ENCODE results near the gene AK9.
"Not testable (repeated sequence)": the region's sequence is repeated elsewhere in the genome, so short reads cannot be mapped to it uniquely, and the experiment has no call there.

AK9 gene

GRCh38 chr6:109655761-109656262, 35.2 kb downstream of the AK9 start:
- no peak for DNase-seq
- in situ Hi-C loops (cut with HindIII; ENCODE audit: low pct_ligation_motif_present, low pct_unique_long_range_greater_than_20kb, low sequenced_read_pairs): no loop called here

GRCh38 chr6:109653264-109653663, 37.7 kb downstream of the AK9 start:
- in situ Hi-C loops (cut with HindIII; ENCODE audit: low pct_ligation_motif_present, low pct_unique_long_range_greater_than_20kb, low sequenced_read_pairs): no loop called here

GRCh38 chr6:109644131-109644530, 46.9 kb downstream of the AK9 start:
- no peak for DNase-seq
- in situ Hi-C loops (cut with HindIII; ENCODE audit: low pct_ligation_motif_present, low pct_unique_long_range_greater_than_20kb, low sequenced_read_pairs): no loop called here

More at GRCh38 chr6:109653264-109653663, 37.7 kb downstream of the AK9 start:
- DNase-seq: no peak

GRCh38 chr6:109632405-109632804, 58.6 kb downstream of the AK9 start:
- in situ Hi-C loops (cut with HindIII; ENCODE audit: low pct_ligation_motif_present, low pct_unique_long_range_greater_than_20kb, low sequenced_read_pairs): no loop called here
- no peak for DNase-seq

DNA sequence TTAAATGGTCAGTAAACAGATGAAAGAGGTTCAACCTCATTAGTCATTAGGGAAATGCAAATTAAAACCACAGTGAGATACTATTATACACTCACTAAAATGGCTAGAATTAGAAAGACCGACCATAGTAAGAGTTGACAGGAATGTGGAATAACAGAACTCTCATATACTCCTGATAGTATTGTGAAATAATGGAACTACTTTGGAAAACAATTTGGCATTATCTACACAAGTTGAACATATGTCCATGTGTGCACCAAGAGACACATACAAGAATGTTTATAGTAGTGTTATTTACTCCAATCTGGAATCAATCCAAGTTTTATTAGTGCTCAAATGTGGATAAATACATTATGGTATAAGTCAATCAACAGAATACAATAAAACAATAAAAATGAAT, 59.6 kb downstream of the AK9 start:
- DNase-seq: no peak
- in situ Hi-C loops (cut with HindIII; ENCODE audit: low pct_ligation_motif_present, low pct_unique_long_range_greater_than_20kb, low sequenced_read_pairs): no loop called here

DNA sequence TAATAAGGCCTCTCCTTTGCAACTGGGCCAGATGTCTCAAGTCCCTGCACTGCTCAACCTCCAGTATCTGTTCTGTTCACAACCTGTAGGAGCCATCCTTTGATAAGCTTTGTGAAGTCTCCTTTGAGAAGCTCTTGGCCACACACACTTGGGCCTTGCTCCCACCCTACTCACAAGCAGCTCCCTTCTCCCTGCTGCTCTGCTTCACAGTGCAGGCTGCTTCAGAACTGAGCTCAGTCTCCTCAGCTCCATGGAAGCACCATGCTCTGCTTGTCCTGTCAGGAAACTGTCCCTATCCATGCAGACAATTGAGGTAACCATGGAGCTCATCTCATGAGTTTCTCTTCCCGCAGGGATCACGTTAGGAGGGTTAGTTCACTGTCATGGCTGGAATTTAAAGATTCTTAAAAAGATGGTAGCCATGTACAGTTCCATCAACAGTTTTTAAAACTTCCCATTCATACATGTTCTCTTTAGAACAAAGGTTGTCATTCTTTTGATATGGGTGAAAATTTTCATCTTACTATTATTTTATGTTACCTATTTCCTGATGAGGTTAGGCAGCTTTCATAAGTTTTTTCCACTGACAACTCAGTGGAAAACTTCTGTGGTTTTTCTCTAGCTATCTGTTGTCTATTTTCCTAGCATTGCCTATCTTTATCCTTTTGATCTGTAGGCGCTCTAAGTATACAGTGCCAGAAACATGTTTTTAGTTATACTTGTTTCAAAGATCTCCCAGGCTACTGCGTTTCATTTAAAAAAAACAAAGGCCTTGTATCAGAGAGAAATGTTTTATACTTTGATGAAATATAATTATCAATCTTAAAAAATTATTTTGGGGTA, 62.6 kb downstream of the AK9 start:
- DNase-seq: no peak
- in situ Hi-C loops (cut with HindIII; ENCODE audit: low pct_ligation_motif_present, low pct_unique_long_range_greater_than_20kb, low sequenced_read_pairs): no loop called here

DNA sequence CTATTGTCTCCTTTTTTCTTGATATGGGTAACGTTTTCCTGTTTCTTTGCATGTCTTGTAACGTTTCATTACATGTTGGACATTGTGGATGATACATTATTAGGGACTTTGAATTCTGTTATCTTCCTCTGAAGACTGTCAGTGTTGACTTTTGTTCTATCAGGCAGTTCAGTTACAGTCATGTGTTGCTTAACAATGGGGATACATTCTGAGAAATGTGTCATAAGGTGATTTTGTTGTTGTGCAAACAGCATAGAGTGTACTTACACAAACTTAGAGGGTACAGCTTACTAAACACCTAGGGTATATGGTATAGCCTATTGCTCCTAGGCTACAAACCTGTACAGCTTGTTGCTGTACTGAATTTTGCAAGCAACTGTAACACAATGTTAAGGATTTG, 64.7 kb downstream of the AK9 start:
- no peak for DNase-seq
- in situ Hi-C loops (cut with HindIII; ENCODE audit: low pct_ligation_motif_present, low pct_unique_long_range_greater_than_20kb, low sequenced_read_pairs): no loop called here

DNA sequence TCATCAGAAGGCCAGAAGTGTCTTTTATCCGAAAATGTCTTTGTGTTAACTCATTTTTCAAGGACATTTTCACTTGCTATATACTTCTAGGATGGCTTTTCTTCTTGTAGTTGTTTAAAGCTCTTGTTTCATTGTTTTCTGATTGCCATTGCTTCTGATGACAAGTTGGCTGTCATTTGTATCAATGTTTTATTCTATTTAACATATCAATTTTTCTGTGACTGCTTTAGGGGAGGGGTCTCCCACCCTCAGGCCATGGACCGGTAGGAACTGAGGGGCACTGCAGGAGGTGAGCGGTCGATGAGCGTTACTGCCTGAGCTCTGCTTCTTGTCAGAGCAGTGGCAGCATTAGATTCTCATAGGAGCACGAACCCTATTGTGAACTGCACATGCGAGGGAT, 65.8 kb downstream of the AK9 start:
- DNase-seq: no peak
- in situ Hi-C loops (cut with HindIII; ENCODE audit: low pct_ligation_motif_present, low pct_unique_long_range_greater_than_20kb, low sequenced_read_pairs): no loop called here

GRCh38 chr6:109623288-109623687, 67.7 kb downstream of the AK9 start:
- DNase-seq: no peak
- in situ Hi-C loops (cut with HindIII; ENCODE audit: low pct_ligation_motif_present, low pct_unique_long_range_greater_than_20kb, low sequenced_read_pairs): no loop called here

DNA sequence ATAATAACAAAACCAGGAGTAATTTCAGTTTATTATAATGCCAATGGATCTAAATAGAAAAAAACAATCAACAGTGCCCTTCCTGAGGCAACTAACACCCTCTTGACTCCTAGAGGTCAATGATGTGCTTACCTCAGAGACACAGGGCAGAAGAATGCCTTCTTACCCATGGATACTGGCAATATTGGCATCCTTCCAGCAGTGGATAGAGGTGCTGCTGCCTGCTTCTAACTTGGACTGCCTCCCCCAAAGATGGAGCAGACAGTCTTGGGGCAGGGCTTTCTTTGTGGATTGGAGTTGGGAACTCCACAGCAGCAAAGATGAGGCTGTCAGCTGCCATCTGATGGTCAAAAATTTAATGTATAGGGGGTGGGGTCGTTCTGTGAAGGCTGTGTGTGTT, 78.7 kb downstream of the AK9 start:
- no peak for DNase-seq
- in situ Hi-C loops (cut with HindIII; ENCODE audit: low pct_ligation_motif_present, low pct_unique_long_range_greater_than_20kb, low sequenced_read_pairs): no loop called here

GRCh38 chr6:109611502-109611901, 79.5 kb downstream of the AK9 start:
- in situ Hi-C loops (cut with HindIII; ENCODE audit: low pct_ligation_motif_present, low pct_unique_long_range_greater_than_20kb, low sequenced_read_pairs): no loop called here
- no peak for DNase-seq

DNA sequence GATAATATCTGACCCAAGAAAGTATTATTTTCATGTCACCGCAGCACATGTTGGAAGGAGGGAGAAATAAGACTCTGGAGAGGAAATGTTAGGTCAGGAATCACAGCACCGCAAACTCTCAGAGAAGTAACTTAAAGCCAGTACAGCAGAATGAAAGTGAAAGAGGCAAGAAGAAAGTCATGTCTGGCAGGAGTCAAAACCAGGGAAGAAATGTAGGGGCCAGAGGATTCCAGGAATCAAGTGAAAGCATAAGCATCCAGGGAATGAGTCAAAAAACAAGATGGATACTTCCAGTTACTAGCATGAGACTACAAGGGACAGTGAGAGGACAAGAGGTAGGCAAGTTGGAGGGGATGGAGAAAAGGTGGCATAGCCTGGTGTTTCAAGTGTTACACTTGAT, 80.4 kb downstream of the AK9 start:
- in situ Hi-C loops (cut with HindIII; ENCODE audit: low pct_ligation_motif_present, low pct_unique_long_range_greater_than_20kb, low sequenced_read_pairs): no loop called here
- no peak for DNase-seq

GRCh38 chr6:109609737-109610136, 81.3 kb downstream of the AK9 start:
- in situ Hi-C loops (cut with HindIII; ENCODE audit: low pct_ligation_motif_present, low pct_unique_long_range_greater_than_20kb, low sequenced_read_pairs): no loop called here
- DNase-seq: no peak

- in situ Hi-C loops (cut with HindIII; ENCODE audit: low pct_ligation_motif_present, low pct_unique_long_range_greater_than_20kb, low sequenced_read_pairs): no loop called here
- no peak for DNase-seq
Measured at GRCh38 chr6:109606359-109606758, 84.6 kb downstream of the AK9 start.

- in situ Hi-C loops (cut with HindIII; ENCODE audit: low pct_ligation_motif_present, low pct_unique_long_range_greater_than_20kb, low sequenced_read_pairs): no loop called here
- DNase-seq: peak; percentile 34
Measured at GRCh38 chr6:109595998-109596397, 95.0 kb downstream of the AK9 start.

DNA sequence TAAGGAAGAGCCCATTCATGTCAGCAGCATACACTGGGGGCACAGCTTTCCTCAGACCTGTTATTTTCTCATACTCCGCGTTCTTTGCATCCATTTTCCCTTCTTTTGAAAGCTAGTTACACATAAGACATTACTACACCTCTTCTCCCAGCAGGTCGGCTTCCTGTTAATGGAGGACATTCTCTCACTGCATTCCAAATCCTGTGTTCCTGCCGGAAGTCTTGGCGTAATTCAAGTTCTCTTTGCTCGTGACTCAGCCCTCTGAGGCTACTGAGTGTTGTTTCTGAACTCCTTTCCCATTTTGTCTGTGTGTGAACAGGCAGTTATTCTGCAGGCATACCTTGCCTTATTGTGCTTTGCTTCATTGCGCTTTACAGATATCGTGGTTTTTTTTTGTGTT, 110.5 kb downstream of the AK9 start:
- in situ Hi-C loops (cut with HindIII; ENCODE audit: low pct_ligation_motif_present, low pct_unique_long_range_greater_than_20kb, low sequenced_read_pairs): no loop called here
- no peak for DNase-seq

- in situ Hi-C loops (cut with HindIII; ENCODE audit: low pct_ligation_motif_present, low pct_unique_long_range_greater_than_20kb, low sequenced_read_pairs): no loop called here
- no peak for DNase-seq
Measured at GRCh38 chr6:109579361-109579760, 111.6 kb downstream of the AK9 start.

DNA sequence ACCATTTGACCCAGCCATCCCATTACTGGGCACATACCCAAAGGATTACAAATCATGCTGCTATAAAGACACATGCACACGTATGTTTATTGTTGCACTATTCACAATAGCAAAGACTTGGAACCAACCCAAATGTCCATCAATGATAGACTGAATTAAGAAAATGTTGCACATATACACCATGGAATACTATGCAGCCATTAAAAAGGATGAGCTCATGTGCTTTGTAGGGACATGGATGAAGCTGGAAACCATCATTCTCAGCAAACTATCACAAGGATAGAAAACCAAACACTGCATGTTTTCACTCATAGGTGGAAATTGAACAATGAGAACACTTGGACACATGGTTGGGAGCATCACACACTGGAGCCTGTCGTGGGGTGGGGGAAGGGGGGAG, 121.1 kb downstream of the AK9 start:
- DNase-seq; in situ Hi-C loops (cut with HindIII; ENCODE audit: low pct_ligation_motif_present, low pct_unique_long_range_greater_than_20kb, low sequenced_read_pairs): not testable (repeated sequence)

GRCh38 chr6:109561844-109562243, 129.2 kb downstream of the AK9 start:
- no peak for DNase-seq
- in situ Hi-C loops (cut with HindIII; ENCODE audit: low pct_ligation_motif_present, low pct_unique_long_range_greater_than_20kb, low sequenced_read_pairs): no loop called here

- in situ Hi-C loops (cut with HindIII; ENCODE audit: low pct_ligation_motif_present, low pct_unique_long_range_greater_than_20kb, low sequenced_read_pairs): no loop called here
- DNase-seq: no peak
Measured at GRCh38 chr6:109531446-109531845, 159.6 kb downstream of the AK9 start.

Measured in ACHN (cell line).